Stimulated activated CD4-positive, alpha-beta T cell treated with anti-CD3 and anti-CD28 coated beads, Interleukin-4, amount 100 ng/mL, for 4 hours (primary cell): ENCODE data around the gene KCNB1.
"Not testable (repeated sequence)": the region's sequence is repeated elsewhere in the genome, so short reads cannot be mapped to it uniquely, and the experiment has no call there.

Experiments
- DNase-seq, 2 experiments: peaks; one replicate each; pipeline ENCODE4 v3.0.0-alpha.2; 2020

The KCNB1 gene

DNA sequence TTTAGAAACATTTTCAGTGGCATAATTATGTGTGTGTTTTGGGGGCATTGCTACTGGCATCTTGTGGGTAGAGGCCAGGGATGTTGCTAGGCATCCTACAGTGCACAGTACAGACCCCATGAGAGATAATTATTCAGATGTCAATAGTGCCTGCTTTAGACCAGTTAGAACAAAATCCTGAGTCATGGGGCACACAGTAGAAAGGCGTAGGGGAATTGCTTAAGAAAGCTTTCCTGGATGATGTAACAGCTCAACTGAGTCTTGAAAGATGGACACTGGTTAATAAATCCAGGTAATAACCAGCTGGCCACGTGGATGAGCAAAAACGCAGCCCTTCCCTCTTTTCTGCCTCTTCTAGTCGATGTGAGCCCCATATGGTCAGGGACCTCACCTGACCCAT is 51.1 kb downstream of the KCNB1 start:
- no peak for DNase-seq

DNA sequence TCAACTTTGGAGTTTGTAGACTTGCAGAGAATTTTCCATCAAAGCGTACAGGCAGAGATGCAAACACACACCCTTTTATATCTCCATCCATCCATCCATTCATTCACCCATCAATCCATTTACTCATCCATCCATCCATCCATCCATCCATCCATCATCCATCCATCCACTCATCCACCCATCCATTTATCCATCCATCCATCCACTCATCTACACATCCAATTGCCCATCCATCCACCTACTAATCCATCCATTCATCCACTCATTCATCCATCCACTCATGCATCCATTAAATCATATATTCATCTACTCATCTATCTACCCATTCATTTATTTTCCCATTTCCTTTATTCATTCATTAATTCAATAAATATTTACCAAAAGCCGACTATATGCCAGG is 52.1 kb downstream of the KCNB1 start:
- no peak for DNase-seq

DNA sequence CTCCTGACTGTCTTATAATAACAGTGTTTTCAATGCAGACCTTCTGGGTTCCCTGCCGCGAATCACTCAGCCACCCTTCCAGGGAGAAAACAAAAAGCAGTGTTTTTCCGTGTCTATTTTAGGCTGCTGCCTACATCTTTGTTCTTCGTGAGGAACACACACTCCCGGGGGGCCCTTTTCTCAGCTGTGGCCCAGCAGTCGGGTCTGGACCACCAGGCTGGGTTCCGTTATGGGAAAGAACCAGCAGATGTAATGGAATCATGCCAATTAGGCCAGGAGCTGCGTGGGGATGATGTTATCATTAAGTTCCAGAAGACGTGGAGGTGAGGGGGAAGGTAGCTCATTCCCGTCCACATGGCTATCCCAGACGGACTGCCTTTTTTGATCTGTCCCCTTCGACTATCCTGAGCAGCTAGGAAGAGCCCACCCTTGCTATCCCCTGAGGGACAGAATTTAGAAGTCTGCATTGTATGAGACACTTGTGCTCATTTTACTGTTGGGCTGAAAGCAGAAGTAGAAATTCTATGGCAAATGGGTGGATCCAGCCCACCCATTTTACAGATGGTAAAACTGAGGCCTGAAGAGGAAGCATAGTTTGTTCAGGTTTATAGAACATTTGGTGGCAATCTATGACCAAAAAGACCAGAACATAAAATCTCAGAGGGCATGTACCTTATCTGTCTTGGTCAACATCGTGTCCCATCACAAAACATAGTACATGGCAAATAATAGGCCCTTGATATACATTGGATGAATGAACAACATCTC is 54.5 kb downstream of the KCNB1 start:
- DNase-seq, result no peak

DNA sequence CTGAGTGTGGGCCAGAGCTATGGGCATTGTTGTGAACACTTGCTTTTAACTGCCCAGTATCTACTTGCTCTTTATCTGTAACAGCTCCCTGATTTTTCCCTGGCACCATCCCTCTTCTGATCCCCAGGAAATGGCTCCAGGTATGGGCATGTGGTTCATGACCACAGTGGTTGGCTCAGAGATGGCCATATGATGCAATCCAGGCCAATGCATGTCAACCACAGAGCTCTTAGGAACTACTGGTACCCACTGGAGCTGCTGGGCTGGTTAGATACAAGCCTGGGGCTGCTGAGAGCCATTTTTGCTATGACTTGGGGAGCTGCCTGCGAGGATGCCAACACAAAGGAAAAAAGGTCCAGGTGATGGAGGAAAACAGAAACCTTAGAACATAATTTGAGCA is 55.6 kb downstream of the KCNB1 start:
- no peak for DNase-seq

DNA sequence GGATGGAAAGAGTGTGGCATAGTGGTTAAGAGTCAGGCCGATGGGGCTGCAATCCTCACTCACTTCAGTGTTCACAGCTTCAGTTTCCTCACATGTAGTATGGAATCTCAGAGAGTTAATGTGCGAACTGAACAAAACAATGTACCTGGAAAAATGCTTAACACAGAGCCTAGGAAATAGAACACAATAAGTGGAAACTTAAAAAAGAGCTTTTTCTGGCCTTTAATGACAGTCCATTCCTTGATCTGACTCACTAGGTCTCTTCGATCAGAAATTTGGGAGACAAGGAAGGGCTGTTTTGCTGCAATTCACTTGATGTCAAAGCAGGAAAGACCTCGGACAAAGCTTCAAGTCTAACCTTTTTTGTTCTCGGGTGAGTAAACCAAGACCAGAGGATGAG is 56.1 kb downstream of the KCNB1 start:
- no peak for DNase-seq

DNA sequence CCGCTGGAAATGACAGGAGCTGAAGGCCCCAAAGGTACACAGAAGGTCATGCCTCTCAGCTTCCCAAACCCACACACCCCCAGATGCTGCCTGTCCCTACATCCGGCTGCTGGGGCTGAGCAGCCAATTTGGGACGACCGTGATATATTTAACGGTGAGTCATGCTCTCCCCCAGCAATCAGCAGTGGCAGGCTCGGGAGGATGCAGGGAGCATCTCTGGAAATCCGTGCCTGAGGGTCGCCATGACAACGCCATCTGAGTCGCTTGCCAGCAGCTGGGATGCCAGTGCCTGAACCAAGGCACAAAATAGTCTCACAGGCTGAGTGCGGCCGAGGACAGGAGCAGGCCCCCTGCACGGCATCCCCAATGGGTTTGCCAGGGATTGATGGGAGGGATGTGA is 57.9 kb downstream of the KCNB1 start:
- no peak for DNase-seq

DNA sequence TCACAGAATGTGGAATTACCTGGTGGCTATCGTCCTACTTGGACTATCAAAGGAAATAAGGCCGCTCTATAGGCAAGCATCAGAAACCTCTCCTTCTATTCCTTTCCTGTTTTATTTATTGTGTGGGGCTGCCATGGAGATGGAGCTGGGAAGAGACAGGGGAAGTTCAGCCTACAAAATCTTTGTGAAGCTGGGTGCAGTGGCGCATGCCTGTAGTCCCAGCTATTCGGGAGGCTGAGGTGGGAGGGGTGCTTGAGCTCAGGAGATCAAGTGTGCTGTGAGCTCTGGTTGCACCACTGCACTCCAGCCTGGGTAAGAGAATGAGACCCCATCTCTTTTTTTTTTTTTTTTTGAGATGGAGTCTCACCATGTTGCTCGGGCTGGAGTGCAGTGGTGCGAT is 60.3 kb downstream of the KCNB1 start:
- no peak for DNase-seq

DNA sequence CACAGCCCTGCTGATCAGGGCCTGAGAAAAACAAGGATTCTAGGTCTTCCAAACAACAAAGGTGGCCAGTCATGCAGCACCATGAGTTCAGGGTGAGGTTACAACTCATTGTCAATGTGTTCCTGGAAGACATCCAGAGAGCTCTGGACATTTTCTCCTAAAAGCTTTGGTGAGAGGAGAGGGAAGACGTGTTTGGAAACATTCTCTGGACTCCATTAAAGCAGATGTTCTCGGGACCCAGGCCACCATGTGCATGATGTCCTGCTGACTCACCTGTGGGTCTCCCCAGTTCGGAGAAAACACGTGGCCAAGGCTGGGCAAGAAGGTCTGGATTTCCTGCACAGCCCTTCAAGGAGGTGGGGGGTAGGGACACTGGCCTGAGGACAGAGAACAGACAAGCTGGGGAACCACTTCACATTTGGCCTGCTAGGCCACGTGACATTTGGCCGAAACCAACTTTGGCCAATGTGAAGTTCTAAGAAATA is 61.6 kb downstream of the KCNB1 start:
- DNase-seq, result no peak

DNA sequence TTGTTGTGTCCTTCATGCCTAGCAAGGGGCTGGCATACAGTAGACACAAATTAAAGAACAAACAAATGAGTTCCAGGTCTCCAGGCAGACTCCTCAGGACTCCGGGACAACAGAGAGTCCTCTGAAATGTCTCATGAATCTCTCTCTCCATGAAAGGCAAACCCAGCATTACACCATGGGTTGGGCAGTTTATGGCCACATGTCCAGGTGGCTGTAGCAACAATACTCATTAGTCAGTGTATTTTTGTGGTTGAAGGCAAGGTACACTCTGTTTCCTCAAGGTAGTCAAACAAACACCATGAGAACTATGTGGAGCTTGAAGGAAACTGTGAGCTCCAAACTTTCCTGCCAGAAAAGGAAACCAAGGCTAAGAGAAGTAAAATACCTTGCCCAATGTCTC is 62.2 kb downstream of the KCNB1 start:
- no peak for DNase-seq

DNA sequence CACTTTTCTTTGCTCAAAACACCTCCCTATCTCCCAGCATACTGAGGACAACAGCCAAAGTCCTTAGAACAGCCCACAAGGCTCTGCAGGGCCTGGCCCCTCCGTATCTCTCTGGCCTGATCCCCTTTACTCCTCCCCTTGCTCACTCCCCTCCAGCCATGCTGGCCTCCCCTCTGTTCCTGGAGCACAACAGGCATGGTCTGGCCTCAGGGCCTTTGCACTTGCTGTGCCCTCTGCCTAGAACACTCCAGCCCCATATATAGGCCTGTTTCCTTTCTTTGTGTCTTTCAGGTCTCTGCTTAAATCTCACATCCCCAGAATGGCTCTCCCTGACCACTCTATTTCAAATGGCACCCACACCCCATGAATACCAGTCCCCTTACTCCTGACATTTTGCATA is 62.7 kb downstream of the KCNB1 start:
- no peak for DNase-seq

DNA sequence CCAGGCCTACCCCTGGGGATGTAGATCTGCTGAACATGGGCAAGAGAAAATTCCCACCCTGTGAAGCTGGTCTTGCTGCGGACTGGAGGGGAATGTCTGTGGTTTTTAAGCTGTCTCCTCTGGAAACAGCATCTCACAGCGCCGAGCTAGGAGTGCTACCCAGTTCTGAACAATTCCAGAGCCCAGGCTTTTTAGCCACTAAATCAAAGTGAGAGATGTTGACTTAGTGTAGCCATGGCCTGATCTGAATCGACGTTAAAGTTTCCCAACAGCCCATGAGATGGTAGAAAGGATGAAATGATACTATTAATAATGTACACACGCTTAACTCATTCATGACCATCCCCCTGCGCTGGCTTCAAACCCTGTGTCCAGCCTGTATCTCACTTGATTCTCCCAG is 63.7 kb downstream of the KCNB1 start:
- DNase-seq, result no peak

- no peak for DNase-seq
Measured at GRCh38 chr20:49417843-49418555, 64.5 kb downstream of the KCNB1 start.

DNA sequence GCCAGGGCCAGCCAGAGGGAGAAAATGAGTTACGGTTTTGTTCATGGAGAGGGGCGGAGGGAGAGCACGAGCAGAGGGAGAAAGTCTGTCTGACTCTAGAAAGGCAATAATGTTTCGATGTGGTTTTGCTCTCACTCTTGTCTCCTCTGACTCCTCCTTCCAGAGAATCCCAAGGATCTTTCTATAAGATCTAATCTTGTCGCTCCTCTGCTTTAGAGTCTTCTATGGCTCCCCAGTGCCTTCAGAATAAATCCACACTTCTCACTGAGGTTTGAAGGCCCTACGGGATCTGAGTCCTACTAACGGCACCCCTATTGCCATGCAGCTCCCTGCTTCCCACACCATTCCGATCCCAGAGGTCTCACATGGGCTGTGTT is 66.8 kb downstream of the KCNB1 start:
- DNase-seq, result no peak

DNA sequence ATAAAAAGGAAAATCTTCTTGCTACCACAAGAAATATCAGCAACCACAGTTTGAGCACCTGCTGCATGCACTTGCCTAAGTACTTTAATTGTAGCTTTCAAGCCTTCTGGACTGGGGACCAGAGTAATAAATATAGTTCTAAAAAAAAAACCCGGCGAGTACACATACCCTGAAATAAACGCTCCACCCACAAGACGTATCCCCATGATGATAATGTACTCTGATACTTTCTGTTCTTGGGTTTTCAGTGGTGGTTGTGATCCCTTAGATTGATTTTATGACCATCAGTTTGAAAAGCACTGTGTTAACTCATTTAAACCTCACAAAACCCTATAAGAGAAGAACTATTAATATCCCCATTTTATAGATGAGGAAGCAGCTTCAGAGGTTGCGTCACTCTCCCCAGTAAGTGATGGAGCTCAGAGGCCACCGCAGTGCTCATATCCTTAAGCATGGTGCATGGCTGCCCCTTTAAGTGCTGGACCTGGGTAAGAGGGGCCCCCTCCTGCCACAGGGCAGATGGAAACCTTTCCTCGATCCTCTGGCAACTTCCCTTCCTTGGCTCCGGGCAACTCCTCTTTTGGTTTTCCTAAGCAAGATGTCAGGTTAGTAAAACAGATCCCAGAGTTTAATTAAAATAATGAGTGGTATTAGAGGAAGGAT is 67.3 kb downstream of the KCNB1 start:
- DNase-seq, result no peak

GRCh38 chr20:49413677-49414076 is 68.8 kb downstream of the KCNB1 start:
- DNase-seq, result no peak

GRCh38 chr20:49412953-49413352 is 69.5 kb downstream of the KCNB1 start:
- DNase-seq, result no peak

DNA sequence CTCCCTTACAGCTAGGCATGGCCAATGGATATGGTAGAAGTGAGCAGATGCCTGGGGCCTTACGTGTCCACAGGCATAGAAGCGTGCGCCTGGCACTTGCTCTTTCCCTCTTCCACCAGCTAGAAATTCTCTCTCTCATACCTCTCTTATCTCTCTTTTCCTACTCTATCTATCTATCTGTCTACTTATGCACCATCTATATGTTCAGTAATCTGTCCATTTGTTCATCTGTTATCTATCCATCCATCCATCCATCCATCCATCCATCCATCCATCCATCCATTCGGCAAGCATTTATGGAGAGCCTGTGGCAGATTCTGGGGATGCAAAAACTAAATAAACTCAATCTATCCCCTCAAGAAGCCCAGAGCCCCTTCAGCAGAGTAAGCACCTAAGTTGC is 70.2 kb downstream of the KCNB1 start:
- no peak for DNase-seq

DNA sequence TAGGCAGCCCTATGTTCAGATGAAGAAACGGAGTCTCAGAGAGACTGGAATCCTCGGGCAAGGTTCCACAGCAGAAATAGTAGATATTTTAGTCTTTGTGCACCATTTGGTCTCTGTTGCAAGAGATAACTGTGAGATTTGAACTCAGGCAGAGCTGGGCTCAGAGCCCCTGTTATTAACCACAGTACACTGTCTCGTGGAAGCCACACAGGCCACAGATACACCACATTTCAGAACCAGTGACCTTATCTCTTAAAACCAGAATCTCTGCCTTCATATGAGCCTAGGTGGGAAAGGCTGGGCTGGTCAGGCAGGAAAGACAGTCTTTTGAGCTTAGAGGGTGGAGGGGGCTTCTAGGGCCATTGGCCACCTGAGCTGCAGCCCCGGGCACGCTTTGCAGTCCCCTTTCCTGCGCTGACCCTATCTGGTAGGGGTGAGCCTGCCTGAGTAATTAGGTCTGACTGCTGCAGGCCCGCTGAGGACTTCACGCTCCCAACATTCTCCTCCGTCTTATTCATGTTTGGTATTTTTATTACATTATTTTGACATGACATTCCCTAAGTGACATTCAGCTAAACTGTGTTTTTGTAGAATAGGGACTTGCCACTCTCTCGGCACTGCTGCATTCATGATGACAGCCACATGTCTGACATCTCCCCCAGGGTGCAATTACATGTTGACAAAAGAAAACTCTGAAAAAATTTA is 71.1 kb downstream of the KCNB1 start:
- DNase-seq, result no peak

DNA sequence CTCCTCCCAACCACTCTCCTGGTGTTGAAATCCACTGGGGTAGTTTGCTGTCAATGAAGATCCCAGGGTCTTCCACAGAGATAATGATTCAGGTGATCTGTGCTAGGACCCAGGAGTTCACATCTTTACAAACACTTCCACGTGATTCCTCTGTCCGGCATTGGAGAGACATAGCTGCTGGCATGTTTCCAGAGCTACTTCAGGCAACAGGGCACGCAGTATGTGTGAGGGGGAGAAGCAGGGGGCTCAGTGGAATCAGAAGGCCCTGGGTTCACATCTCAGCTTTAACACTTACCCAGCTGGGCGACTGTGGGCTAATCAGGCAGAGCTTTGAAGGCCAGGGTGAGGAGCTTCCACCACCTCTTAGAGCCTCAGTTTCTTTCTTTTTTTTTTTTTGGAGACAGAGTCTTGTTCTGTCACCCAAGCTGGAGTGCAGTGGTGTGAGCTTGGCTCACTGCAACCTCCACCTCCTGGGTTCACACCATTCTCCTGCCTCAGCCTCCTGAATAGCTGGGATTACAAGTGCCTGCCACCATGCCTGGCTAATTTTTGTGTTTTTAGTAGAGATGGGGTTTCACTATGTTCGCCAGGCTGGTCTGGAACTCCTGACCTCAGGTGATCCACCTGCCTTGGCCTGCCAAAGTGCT is 72.4 kb downstream of the KCNB1 start:
- not testable (repeated sequence) for DNase-seq

GRCh38 chr20:49409302-49409974 is 73.0 kb downstream of the KCNB1 start:
- no peak for DNase-seq

- no peak for DNase-seq
Measured at GRCh38 chr20:49408509-49409104, 73.9 kb downstream of the KCNB1 start.

- no peak for DNase-seq
Measured at GRCh38 chr20:49406666-49407065, 75.8 kb downstream of the KCNB1 start.
